Thyroid gland (tissue), 4 donors: ENCODE results near the gene B3GNT4. TPM values are rescaled to one million over a fixed set of nuclear protein-coding genes. Genes with fewer than 3 reads are reported as not detected.
"Not testable (repeated sequence)": the region's sequence is repeated elsewhere in the genome, so short reads cannot be mapped to it uniquely, and the experiment has no call there.

Experiments
- DNase-seq, 2 donors: peaks; one replicate each; pipeline ENCODE4 v3.0.0-alpha.2; 2019
- H3K27ac ChIP-seq, 3 donors: fragments of 200-600 bp; sonication (generic); 1 replicate in 2 of 3; 2 replicates in 1 of 3; pipeline ENCODE4 v1.5.1; 2016 to 2019; ENCODE audit warnings: mild to moderate bottlenecking in 1 of 3, moderate library complexity in 1 of 3
- H3K27me3 ChIP-seq: fragments of 200-600 bp; sonication (generic); one replicate; pipeline ENCODE4 v1.5.1; 2019
- H3K36me3 ChIP-seq, 2 donors: fragments of 200-600 bp; sonication (generic); one replicate each; pipeline ENCODE4 v1.5.1; 2016 to 2019
- H3K4me1 ChIP-seq, 2 donors: fragments of 200-600 bp; sonication (generic); one replicate each; pipeline ENCODE4 v1.5.1; 2017 to 2019
- H3K4me3 ChIP-seq, 3 donors: fragments of 200-600 bp; sonication (generic); replicated peaks in 1 of 3; 1 replicate in 2 of 3; 2 replicates in 1 of 3; pipeline ENCODE4 v1.5.1; 2016; ENCODE audit warnings: mild to moderate bottlenecking in 1 of 3
- H3K9me3 ChIP-seq: fragments of 200-600 bp; sonication (generic); one replicate; pipeline ENCODE4 v1.5.1; 2017
- POLR2A ChIP-seq, 2 donors: fragments of 450-650 bp; IDR thresholded peaks; one replicate each; pipeline ENCODE4 v1.6.1; 2017; ENCODE audit warnings: antibody characterized with exemption in 2 of 2, mild to moderate bottlenecking in 2 of 2, moderate library complexity in 1 of 2
- WGBS, 2 donors: methylation state at CpG; one replicate each; pipeline ENCODE4 v1.1.5; 2017; 5-methylcytosine and 5-hydroxymethylcytosine counted together
- intact Hi-C: fragments of 100-400 bp; cut with DNase I; formaldehyde crosslinking; loops from one replicate; pipeline ENCODE4 v1.15.1; 2023
- total RNA-seq, 4 donors: library from RNA; depleted of rRNA; stranded (reverse); fragments of >200 nt; gene quantifications; one replicate each; pipeline ENCODE4 v1.2.3, GENCODE V29; 2016
- TF ChIP-seq, protein P1 (sequence below), 6 experiments: fragments of 200-600 bp in 3 of 6; fragments of 450-650 bp in 3 of 6; sonication (generic) in 3 of 6; IDR thresholded peaks; one replicate each; pipeline ENCODE4 v1.5.1; 2016 to 2019; ENCODE audit warnings: antibody characterized with exemption in 6 of 6, mild to moderate bottlenecking in 2 of 6, inconsistent platforms in 1 of 6, moderate library complexity in 1 of 6

The B3GNT4 gene
- total RNA-seq, 4 donors from 2014 or later = 0.11 to 0.13 TPM; not detected in 2

DNA sequence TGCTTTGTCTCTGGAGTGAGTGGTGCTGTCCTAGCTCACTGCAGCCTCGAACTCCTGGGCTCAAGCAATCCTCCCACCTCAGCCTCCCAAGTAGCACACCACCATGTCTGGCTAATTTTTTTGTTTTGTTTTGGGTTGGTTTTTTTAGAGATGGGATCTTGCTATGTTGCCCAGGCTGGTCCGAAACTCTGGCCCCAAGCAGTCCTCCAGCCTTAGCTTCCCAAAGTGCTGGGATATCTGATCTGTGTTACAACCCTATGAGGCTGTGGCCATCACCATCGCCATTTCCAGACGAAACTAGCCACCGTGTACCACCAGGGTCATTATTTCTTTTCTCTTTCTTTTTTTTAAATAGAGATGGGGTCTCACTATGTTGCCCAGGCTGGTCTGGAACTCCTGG is 32.1 kb upstream of the B3GNT4 start:
- Histone ChIP-seq H3K27me3 (no peaks in the 10 kb centered on the region), H3K27ac (no peak overlapping the region), H3K4me3 (no peak overlapping the region), H3K36me3 (no peaks in the 10 kb centered on the region), H3K4me1 (no peaks in the 10 kb centered on the region), H3K9me3 (no peaks in the 10 kb centered on the region)
- no peak for DNase-seq
- intact Hi-C loops = no loop called here
- 93 to 95% methylated on average over 5 of the region's 5 CpGs for WGBS, 2 donors
- TF ChIP-seq, protein P1, sequence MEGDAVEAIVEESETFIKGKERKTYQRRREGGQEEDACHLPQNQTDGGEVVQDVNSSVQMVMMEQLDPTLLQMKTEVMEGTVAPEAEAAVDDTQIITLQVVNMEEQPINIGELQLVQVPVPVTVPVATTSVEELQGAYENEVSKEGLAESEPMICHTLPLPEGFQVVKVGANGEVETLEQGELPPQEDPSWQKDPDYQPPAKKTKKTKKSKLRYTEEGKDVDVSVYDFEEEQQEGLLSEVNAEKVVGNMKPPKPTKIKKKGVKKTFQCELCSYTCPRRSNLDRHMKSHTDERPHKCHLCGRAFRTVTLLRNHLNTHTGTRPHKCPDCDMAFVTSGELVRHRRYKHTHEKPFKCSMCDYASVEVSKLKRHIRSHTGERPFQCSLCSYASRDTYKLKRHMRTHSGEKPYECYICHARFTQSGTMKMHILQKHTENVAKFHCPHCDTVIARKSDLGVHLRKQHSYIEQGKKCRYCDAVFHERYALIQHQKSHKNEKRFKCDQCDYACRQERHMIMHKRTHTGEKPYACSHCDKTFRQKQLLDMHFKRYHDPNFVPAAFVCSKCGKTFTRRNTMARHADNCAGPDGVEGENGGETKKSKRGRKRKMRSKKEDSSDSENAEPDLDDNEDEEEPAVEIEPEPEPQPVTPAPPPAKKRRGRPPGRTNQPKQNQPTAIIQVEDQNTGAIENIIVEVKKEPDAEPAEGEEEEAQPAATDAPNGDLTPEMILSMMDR (IDR thresholded peaks at IDR 0.05) = no peak
- TF ChIP-seq POLR2A (IDR thresholded peaks at IDR 0.05) = no peak

- intact Hi-C loops = no loop called here
- H3K4me3 ChIP-seq = no peak overlapping the region
- WGBS, 2 donors = 70 to 73% methylated on average over 17 of the region's 17 CpGs
- H3K27ac ChIP-seq = no peak overlapping the region
- no peaks in the 10 kb centered on the region for H3K27me3 ChIP-seq
- H3K36me3 ChIP-seq = no peaks in the 10 kb centered on the region
- H3K4me1 ChIP-seq = no peaks in the 10 kb centered on the region
- no peak for DNase-seq
- H3K9me3 ChIP-seq = no peaks in the 10 kb centered on the region
- TF ChIP-seq POLR2A (IDR thresholded peaks at IDR 0.05) = no peak
- TF ChIP-seq, protein P1 (IDR thresholded peaks at IDR 0.05) = no peak
Measured at GRCh38 chr12:122172262-122172939, 31.1 kb upstream of the B3GNT4 start.

DNA sequence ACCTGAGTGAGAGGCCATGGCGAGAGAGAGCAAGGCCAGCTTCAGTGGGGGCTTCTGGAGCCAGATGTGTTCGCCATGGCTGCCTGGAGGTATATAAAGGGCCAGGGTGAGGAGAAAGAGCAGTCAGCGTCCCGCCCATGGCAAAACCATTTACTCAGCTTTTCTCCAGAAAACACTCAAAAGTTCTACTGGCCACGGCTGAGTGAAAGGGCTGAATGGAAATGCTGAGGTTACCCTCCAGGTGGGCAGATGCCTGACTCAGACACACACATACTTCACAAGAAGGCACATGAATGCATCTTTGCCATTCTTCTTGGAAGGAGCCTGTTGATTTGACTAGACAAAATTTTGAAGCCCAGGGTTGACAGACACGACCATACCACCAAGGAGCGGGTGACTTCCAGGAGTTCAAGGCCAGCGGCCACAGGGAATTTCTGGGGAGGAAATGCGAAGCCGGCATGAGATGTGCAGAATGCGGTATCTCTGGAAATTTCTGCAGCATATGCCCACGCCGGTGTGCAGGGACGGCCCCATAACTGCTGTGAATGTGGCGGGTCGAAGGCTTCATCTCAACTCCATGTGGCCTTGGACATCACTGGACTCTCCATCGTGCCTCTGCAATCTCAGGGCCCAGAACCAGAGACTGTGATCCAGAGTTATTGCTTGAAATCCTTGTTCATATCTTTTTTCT is 29.2 kb upstream of the B3GNT4 start, which contains the start of gene IL31:
IL31 (minus strand) TSS at position 67 of the 691 bp plus-strand sequence; CDS start at position 18, 49 bp downstream.
- no peaks in the 10 kb centered on the region for H3K36me3 ChIP-seq
- H3K27me3 ChIP-seq = no peaks in the 10 kb centered on the region
- H3K4me1 ChIP-seq = no peaks in the 10 kb centered on the region
- no peaks in the 10 kb centered on the region for H3K9me3 ChIP-seq
- H3K4me3 ChIP-seq = no peak within 1 kb of the TSS
- 87 to 88% methylated on average over 14 to 17 of the region's 17 CpGs for WGBS, 2 donors
- intact Hi-C loops = no loop called here
- TF ChIP-seq, protein P1 (IDR thresholded peaks at IDR 0.05) = no peak
- TF ChIP-seq POLR2A (IDR thresholded peaks at IDR 0.05) = no peak
- DNase-seq = no peak
- no peak within 1 kb of the TSS for H3K27ac ChIP-seq

- intact Hi-C loops, H3K36me3 ChIP-seq, H3K27ac ChIP-seq, H3K9me3 ChIP-seq, H3K4me1 ChIP-seq, H3K27me3 ChIP-seq, H3K4me3 ChIP-seq, DNase-seq: not testable (repeated sequence)
- 89 to 96% methylated on average over 4 of the region's 4 CpGs for WGBS, 2 donors
Measured at GRCh38 chr12:122176473-122176872, 27.0 kb upstream of the B3GNT4 start.

GRCh38 chr12:122182887-122183587 is 20.5 kb upstream of the B3GNT4 start, which contains the start of gene LRRC43:
Gene LRRC43 (plus strand): TSS chr12:122183123. CDS start chr12:122183145, 22 bp downstream.
- no peak for TF ChIP-seq POLR2A (IDR thresholded peaks at IDR 0.05)
- TF ChIP-seq, protein P1 (IDR thresholded peaks at IDR 0.05) = no peak
- H3K36me3 ChIP-seq = no peaks in the 10 kb centered on the region
- H3K9me3 ChIP-seq = no peaks in the 10 kb centered on the region
- no peaks in the 10 kb centered on the region for H3K27me3 ChIP-seq
- intact Hi-C loops = no loop called here
- DNase-seq = peak; percentile 67 to 70
- WGBS, 2 donors = 4 to 11% methylated on average over 20 to 26 of the region's 63 CpGs
- H3K4me1 ChIP-seq = peaks cover 4 to 6% of the 10 kb centered on the region in 2 donors
- H3K27ac ChIP-seq = peak within 1 kb of the TSS in 1 of 3 donors; percentile 3
- peak within 1 kb of the TSS in 2 of 3 donors; percentile 24 to 55 for H3K4me3 ChIP-seq
